Measurements from ENCODE around the gene TIPRL.
"Not testable (repeated sequence)": the region's sequence is repeated elsewhere in the genome, so short reads cannot be mapped to it uniquely, and the experiment has no call there.

Gene TIPRL

DNA sequence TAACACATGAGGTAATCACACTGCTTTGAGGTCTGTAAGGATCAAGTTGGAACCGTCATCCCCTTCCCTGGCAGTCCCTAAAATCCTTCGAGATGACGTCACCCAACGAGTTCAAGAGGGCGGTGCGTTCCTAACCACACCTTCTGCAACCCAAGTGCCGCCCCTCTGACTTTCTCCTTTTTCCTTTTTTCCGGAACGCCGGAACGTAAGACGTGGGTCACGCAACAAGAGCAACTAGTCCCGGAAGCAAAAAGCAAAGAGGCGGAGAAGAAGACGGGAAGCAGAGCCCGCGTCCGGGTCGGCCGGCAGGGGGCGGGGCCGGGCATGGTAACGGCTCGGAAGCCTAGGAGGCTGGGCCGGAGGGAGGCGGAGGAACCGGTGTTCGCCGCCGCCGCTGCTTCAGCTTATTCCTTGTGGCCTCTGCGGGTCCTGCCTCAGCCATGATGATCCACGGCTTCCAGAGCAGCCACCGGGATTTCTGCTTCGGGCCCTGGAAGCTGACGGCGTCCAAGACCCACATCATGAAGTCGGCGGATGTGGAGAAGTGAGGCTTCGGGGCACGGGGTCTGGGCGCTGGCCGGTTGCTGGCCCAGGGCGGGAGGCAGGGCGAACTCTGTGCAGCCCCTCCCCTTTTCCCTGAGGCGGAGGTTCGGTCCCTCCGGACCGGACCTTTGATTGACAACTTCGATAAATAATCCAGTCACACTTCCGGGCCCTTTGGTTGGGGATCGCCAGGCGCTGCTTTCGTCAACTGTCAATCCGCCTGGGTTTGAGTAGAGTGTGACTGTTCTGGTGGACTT lies at the start of gene TIPRL:
TIPRL (plus strand) TSS at position 325 of the 800 bp plus-strand sequence; CDS start at position 441, 116 bp downstream.
- DNase-seq: peak; percentile 99

DNA sequence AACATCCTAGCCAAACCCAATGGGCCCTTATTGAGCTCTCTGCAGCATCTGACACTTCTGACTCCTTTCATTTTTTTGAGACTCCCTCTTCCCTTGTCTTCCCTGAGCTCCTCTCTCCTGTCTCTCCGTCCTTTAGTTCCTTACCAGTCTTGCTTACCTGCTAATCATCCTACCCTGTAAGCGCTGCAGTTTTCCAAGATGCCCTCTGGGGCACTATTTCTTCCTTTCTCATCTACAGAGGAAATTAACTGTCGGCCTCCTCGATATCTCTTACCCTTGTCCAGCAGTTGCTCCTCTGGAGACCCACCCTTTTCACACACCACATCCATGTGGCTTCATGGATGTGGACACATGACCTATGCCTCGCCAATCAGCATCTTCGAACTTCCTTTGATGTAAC lies 48.8 kb upstream of the TIPRL start:
- no peak for DNase-seq

DNA sequence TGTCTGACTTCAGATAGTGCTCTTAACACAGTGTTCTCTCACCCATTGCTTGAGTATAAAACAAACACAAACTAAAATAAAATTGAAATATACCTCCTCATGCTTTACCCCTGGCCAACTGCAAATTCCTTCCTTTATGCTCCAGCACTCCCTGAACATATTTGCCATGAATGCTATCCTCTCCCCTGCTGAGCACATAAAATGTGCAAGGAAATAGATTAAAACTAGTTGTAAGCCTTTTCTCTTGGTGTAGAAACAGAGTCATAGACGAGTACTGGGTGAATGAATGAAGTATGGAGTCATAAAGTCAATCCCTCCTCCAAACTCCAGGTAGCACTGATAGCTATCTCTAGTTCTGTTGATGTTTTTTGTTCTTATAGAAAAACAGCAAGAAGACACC lies 44.6 kb upstream of the TIPRL start:
- DNase-seq: no peak

DNA sequence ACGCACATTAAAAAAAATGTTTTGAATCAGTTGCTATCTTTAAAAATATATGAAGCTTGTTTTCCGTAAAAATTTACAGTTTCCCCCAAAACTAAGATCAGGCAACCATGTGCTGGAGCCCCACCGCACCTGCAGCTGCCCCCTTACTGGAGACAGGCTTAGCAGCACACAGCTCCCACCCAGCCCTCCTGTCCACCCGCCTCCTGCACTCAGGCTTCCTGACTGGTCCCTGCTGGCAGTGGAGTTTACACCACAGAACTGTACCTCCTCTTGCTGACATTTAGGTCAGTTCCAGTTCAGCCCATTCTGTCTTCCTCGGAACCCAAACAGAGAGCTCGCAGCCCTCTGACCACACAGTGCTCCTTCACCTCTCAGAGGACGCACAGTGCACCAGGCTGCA lies 44.1 kb upstream of the TIPRL start:
- no peak for DNase-seq

DNA sequence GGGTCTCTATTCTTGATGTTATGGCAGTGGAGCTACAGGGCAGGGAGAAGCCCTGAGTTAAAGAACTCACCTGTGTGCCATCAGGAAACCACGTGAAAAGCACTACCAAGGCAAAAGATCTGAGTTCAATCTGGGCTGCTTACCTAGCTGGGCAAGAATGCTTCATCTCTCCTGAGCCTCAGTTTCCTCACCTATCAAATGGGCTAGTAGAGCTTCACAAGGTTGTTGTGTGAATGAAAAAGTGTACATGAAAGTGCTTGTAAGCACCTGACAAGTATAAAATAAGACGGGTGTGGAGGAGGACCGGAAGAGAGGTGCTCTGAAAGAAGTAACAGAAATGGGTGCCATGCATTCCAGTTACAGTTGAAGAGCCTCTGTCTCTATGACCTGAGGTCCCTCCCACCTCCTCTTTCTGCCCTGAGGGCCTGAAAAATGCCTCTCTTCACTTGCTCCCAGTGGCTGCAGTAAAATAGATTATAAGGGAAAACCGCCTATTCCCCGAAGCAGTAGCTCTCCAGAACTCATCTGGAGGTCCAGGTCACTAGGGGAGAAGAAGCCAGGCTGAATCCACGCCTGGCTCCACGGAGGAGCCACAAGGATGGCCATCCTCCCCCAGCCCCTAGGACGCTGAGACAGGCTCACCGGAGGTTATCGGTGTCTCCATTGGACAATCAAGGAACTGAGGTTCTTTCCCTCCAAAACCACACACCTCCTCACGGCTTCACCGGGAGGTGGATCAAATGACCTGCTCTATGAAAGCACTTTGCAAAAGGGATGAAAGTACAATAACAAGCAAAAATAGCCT lies 43.4 kb upstream of the TIPRL start:
- no peak for DNase-seq

DNA sequence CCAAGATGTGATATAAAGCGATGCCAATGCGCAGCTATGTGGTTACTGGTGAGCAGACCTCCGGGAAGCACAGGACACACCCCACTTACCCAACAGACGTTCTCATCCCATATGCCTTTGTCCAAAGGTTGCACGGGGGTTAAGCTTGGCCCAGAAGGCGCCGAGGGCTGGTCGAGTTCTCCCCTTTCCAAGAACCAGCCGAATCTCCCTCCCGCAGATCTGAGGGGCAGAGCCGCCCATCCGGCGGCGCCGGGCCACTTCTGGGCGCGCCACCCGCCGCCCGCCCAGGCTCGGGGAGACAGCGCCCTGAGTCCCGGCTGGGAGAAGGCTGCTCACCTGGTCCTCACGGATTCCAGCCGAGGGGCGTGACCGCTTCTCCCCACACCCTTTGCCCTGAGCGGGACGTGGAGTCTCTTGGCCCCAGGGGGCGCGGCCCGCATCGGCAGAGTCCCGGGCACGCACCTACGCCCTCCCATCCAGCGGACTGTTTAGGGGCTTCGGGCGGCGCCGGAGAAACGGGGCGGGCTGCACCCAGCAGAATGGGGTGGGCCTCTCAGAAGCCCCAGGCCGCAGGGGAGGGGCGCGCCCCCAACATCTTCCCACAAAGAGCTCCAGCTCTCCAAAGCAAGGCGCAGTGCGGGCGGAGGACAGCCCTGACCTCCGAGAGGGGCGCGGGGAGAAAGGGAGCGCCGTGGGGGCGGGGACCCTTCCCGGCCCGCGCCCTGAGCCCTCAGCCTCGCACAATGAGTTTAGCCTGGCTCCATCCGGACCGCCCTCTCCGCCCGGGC lies 42.6 kb upstream of the TIPRL start:
- peak; percentile 54 for DNase-seq

DNA sequence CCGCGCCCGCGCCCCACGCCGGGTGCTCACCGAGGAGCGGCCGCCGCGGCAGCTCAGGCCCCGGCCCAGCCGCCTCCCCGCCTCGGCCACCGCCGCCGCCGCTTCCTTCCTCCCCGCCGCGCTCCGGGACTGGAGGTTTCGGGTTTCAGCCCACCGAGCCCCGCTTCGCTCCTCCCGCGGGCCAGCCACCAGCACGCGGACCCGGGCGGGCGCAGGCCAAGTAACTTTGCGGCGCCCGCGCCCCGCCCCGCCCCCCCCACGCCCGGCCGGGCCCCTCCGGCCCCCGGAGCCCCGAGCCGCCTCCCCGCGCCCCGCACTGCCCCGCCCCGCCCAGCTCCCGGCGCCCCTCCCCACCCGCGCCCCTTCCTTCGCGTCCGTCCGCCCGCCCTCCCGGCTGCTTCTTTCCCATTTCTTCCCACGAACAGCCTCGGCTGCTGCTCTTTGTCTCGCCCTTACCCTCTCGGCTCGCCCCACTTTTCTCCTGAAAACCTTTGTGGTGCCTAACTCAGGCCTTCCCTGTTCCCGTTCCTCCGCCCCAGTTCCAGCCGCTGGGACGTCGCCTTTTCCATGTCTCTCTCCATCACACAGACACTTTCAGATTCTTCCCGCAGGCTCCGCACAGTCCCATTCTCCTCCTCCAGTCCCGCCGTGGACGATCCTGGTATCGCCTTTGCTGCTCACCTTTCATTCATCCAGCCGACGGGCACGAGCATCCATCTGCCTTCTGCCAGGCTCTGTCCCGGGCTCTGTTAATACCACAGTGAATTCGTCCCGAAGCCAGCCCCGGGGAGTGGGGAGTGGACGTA lies 41.9 kb upstream of the TIPRL start, which contains the start of gene GPR161:
GPR161 (minus strand) TSS at position 222 of the 806 bp plus-strand sequence. CDS start 32,080 bp downstream, outside the sequence.
- DNase-seq: peak; percentile 75

DNA sequence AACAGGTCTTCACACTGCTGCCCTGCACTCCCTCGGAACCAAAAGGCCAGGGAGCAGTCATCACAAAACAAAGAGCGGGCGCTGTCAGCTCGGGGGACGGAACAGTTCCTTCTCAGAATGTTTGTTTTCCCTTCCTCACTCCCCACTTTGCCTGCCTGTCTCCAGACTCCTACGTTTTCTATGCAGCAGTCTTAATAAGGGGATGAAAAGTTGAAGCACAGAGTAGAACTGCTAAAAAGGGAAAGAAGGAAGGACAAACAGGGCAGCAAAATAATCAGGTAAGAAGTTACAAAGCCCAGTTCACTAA lies 41.3 kb upstream of the TIPRL start:
- no peak for DNase-seq

DNA sequence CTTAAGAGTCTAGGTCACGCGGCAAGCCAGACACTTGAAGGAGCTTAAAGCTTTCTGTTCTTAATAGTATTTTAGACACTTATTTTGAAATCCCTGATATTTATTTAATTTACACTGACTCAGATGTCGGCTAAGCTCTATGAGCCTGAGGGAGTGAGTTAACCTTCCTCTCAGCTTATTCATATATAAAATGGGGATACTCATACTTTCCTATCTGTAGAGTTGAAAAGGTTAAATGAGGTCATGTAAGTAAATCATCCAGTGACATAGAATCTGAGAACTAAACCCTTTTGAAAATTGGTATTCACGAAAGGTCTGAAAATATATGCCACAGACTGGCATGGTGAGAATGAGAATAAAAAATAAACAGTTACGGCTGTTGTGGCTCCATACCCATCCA lies 40.6 kb upstream of the TIPRL start:
- DNase-seq: no peak

DNA sequence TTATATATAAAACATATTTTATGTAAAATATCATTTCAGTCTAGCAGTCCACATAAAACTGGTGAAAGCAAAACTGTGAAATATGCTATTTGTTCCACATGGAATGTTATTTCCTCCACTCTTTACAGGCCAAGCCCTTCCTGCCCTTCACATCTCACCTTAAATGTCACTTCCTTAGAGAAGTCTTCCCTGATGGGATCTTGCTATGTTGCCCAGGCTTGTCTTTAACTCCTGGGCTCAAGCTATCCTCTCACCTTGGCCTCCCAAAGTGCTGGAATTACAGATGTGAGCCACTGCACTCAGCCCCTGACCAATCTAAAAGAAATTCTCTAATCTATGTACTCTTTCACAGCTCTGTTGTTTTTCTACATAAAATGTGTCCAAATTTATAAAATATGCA lies 39.7 kb upstream of the TIPRL start:
- no peak for DNase-seq

DNA sequence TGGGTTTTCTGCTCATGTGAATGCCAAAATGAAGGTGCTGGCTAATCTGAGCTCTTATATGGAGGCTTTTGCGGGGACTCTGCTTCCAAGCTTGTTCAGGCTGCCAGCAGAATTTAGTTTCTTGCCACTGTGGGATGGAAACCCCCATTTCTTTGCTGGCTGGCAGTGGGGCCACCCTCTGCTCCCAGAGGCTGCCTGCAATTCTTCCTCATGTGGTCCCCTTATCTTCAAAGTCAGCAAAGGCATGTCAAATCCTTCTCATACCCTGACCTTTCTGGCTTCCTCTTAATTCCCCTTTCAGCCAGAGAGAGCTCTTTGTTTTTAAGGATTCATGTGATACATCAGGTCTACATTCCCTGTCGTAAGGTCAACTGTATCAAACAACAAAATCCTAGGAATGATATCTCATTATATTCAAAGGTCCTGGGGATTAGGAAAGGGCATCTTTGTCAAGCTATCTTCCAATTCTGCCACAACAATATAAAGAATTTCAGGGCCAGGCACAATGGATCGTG lies 36.8 kb upstream of the TIPRL start:
- no peak for DNase-seq

DNA sequence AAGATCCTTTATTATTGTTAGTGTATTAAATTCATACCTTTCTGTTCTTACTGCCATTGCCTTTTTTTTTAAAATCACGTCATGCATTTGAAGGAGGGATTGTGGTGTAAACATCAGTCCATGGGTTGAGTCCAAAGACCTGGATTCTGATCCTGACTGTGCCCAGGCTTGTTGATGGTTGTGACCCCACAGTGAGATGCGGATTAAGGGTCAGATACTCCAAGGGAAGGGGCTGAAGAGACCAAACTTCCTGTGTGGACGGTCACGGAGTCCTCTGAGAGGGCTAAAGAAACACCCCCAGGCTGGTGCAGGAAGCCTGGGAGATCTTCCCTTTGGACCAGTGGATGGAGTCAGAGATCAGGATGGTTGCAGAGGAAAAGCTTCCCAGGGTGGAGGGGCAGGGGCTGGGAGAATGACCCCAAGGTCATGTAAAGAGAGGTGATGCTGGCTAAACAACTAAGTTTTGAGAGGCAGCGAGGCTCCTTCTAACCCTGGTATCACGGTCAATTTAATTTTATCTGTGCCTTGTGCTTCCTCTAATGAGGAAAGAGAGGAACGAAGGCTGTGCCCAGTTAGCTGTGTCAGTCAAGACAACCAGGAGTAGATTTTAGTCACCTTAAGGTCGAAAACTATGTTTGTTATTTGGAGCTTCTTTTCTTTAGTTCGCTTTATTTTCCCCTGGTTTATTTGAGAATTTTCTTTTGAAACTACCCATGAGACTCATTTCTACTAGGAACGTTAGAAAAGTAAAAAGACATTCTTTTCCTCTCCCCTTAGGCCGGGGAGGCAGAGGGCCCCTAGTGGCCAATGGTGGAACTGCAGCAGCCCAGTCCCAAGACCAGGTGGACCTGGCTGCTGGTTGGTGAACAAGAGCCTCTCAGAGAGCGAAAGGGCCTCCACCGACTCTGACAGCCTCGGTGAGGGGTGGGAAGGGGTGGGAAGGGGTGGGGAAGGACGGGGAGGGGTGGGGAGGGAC lies 33.3 kb upstream of the TIPRL start:
- DNase-seq: peak; percentile 93

DNA sequence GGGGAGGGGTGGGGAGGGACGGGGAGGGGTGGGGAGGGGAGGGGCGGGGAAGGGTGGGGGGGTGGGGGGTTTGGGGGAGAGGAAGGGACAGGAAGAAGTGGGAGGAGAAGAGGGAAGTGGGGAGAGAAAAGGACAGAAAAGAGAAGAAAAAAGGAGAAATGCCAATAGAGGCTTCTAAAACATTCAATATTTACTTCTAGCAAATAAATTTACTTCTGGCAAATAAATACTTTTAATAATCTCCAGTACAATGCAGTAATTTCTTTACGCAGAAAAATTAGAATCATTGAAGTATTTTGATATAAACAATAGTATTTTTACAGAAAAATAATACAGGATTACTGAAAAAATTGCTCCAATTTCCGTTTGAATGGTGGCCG lies 32.6 kb upstream of the TIPRL start:
- DNase-seq: no peak

DNA sequence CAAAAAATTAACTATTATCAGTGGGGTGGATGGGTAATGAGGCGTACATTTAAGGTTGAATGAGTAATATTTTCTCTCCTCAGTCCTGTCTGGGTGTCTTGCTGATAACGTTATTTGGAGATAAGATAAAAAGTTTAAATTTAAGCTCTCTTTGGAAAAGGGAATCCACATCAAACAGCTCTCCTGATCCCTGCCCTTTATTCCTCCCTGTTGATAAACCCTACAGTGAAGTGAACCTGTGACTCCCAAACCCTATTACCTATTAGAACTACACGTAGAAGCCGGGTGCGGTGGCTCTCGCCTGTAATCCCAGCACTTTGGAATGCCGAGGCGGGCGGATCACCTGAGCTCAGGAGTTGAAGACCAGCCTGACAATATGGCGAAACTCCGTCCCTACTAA lies 32.1 kb upstream of the TIPRL start:
- no peak for DNase-seq

DNA sequence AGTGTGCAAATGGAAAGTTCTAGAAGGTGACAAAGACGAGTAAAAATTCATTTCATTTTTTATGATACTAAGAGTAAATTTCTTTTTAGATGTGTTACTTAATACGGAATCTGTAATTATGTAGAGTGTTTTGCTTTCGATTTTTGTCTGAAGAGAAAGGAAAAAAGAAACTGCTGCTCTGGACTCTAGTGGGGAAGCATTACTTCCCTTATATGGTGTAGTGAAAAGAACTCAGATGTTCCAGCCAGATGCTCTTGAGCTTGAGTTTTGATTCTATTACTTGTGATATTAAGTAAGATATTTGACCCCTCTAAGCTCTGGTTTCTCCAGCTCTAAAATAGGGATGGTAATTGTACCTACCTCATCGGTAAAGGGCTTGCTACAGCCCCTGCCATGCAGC lies 29.8 kb upstream of the TIPRL start:
- DNase-seq: no peak

DNA sequence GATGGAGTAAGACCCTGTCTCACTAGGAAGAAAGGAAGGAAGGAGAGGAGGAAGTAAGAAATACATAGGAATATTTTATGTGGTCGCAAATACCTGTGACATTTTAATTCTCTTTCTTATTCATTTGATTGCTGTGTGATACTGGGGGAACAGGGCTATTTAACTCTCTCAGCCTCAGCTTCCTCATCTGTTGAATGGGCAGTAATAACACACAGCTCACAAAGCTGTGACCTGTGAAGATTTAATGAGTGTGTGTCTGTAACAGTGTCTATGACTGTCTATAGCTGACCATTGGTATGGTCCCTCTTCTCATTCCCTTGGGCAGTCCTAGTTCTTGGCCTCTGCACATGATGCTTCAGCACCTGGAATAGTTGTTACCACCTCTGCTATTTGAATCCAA lies 28.5 kb upstream of the TIPRL start:
- DNase-seq: no peak

DNA sequence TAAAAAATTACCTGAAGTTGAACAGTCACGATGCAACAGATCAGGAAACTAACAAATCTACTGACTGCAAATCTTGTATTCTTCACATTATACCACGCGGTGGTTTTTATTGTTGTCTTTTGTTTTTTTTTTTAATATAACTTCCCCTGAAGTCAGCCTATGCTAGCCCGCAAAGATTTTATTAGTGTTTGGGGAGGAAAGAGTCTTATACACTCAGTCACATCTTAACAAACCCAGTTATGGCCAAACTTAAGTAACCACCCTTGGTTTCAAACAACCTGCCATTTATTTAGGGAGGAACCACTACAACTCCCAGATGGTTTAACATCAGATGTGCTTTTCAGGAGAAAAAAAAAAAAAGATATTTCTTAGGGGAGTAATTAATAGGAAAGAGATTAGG lies 26.8 kb upstream of the TIPRL start:
- no peak for DNase-seq

DNA sequence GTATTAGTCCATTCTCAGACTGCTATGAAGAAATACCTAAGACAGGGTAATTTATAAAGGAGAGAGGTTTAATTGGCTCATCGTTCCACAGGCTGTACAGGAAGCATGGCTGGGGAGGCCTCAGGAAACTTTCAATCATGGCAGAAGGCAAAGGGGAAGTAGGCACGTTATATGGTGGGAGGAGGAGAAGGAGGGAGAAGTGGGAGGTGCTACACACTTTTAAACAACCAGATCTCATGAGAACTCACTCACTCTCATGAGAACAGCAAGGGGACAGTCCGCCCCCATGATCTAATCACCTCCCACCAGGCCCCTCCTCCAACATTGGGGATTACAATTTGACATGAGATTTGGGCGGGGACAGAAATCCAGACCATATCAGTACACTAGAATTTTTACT lies 24.1 kb upstream of the TIPRL start:
- DNase-seq: not testable (repeated sequence)

DNA sequence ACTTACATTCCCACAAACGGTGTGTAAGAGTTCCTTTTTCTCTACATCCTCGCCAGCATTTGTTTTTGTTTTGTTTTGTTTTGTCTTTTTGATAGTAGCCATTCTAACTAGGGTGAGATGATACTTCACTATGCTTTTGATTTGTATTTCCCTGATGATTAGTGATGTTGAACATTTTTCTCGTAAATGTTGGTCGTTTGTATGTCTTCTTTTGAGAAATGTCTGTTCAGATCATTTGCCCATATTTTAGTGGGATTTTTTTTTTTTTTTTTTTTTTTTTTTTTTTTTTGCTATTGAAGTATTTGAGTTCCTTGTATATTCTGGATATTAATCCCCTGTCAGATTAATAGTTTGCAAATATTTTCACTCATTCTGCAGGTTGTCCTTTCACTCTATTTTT lies 22.9 kb upstream of the TIPRL start:
- DNase-seq: no peak

DNA sequence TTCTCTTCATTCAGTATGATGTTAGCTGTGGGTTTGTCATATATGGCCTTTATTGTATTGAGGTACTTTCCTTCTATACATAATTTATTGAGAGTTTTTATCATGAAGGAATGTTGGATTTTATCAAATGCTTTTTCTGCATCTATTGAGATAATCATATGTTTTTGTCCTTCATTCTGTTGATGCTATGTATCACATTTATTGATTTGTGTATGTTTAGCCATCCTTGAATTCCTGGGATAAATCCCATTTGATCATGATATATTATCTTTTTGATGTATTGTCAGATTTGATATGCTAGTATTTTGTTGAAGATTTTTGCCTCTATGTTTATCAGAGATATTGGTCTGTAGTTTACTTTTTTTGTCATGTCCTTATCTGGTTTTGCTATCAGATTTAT lies 21.1 kb upstream of the TIPRL start:
- no peak for DNase-seq

DNA sequence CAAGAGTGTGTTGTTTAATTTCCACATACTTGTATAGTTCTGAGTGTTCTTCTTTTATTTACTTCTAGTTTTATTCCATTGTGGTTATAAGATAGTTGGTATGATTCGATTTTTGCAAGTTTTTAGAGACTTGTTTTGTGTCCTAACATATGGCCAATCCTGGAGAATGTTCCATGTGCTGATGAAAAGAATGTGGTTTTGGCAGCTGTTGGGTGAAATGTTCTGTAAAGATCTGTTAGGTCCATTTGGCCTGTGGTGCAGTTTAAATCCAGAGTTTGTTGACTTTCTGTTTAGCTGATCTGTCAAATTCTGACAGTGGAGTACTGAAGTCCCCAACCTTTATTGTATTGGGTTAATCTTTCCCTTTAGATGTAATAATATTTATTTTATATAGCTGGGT lies 19.5 kb upstream of the TIPRL start:
- DNase-seq: no peak

All from DMS53 (cell line).